AG09319 (cell line): ENCODE results near the gene GALNT1.
"Not testable (repeated sequence)": the region's sequence is repeated elsewhere in the genome, so short reads cannot be mapped to it uniquely, and the experiment has no call there.

Experiments
- DNase-seq: peaks from one replicate; pipeline ENCODE4 v3.0.0-alpha.2; 2010; ENCODE audit warnings: low read depth; ENCODE audit errors: extremely low read depth
- CTCF ChIP-seq: IDR thresholded peaks from 2 replicates; pipeline ENCODE4 v1.5.1; 2011; ENCODE audit warnings: low read depth, mild to moderate bottlenecking, inconsistent platforms, low read length, moderate library complexity

The GALNT1 gene

GRCh38 chr18:35559867-35560266 lies 21.7 kb upstream of the GALNT1 start:
- DNase-seq = no peak
- no peak for TF ChIP-seq CTCF

- TF ChIP-seq CTCF = no peak
Observed at GRCh38 chr18:35564795-35565453, 16.6 kb upstream of the GALNT1 start.

GRCh38 chr18:35566019-35566418 lies 15.5 kb upstream of the GALNT1 start:
- no peak for TF ChIP-seq CTCF
- DNase-seq = no peak

More at GRCh38 chr18:35564795-35565453, 16.6 kb upstream of the GALNT1 start:
- DNase-seq = no peak

- no peak for DNase-seq
- TF ChIP-seq CTCF = no peak
Observed at GRCh38 chr18:35570182-35570581, 11.4 kb upstream of the GALNT1 start.

- TF ChIP-seq CTCF = no peak
- DNase-seq = no peak
Observed at GRCh38 chr18:35571138-35571537, 10.4 kb upstream of the GALNT1 start.

GRCh38 chr18:35572644-35573043 lies 8.9 kb upstream of the GALNT1 start:
- no peak for TF ChIP-seq CTCF

GRCh38 chr18:35573531-35573930 lies 8.0 kb upstream of the GALNT1 start:
- TF ChIP-seq CTCF = no peak
- no peak for DNase-seq

More at GRCh38 chr18:35572644-35573043, 8.9 kb upstream of the GALNT1 start:
- no peak for DNase-seq

- DNase-seq = not testable (repeated sequence)
Observed at GRCh38 chr18:35576240-35576845, 5.2 kb upstream of the GALNT1 start.
